HEK293 (cell line): ENCODE measurements around the gene MOSMO.

Source experiments
- CTCF ChIA-PET: fragments of 350-600 bp; formaldehyde crosslinking; extraction: SDS; loops from one replicate; lab custom pipeline; 2021; ENCODE audit warnings: antibody characterized with exemption; lab: Yijun Ruan, JAX
- POLR2A ChIA-PET: fragments of 300-600 bp; formaldehyde crosslinking; extraction: SDS; loops from one replicate; lab custom pipeline; 2020; ENCODE audit warnings: antibody characterized with exemption, inconsistent platforms; lab: Yijun Ruan, JAX
- H3K27ac ChIP-seq: fragments of 200-500 bp; sonication (Bioruptor generic); 2 replicates; pipeline ENCODE4 v1.5.1; 2014; ENCODE audit warnings: low read depth, low read length, control low read depth, inconsistent platforms; ENCODE audit errors: extremely low read depth
- H3K36me3 ChIP-seq, 2 experiments: fragments of 200-500 bp in 1 of 2; sonication (Bioruptor generic) in 1 of 2; 1 replicate in 1 of 2; 2 replicates in 1 of 2; pipeline ENCODE4 v1.5.1; 2014 to 2017; ENCODE audit warnings: inconsistent platforms in 2 of 2, low read length in 2 of 2; ENCODE audit not compliant: control insufficient read depth in 2 of 2, insufficient read depth in 1 of 2
- H3K4me1 ChIP-seq: fragments of 200-500 bp; sonication (Bioruptor generic); 2 replicates; pipeline ENCODE4 v1.5.1; 2014; ENCODE audit warnings: mild to moderate bottlenecking, low read length, inconsistent platforms; ENCODE audit not compliant: control insufficient read depth, insufficient read depth
- H3K4me3 ChIP-seq: 2 replicates; pipeline ENCODE4 v1.5.1; 2011; ENCODE audit warnings: low read depth, mild to moderate bottlenecking, control low read depth, low read length, moderate library complexity
- H3K9me3 ChIP-seq: fragments of 200-500 bp; sonication (Bioruptor generic); 2 replicates; pipeline ENCODE4 v1.5.1; 2014; ENCODE audit warnings: low read depth, low read length, inconsistent platforms; ENCODE audit not compliant: control insufficient read depth, insufficient read depth
- BCL11B ChIP-seq: fragments of 450-650 bp; formaldehyde crosslinking; IDR thresholded peaks from 2 replicates; pipeline ENCODE4 v1.5.1; 2016; ENCODE audit warnings: low read depth, missing biosample characterization, missing genetic modification characterization
- KLF9 ChIP-seq: fragments of 450-650 bp; formaldehyde crosslinking; IDR thresholded peaks from 2 replicates; pipeline ENCODE4 v1.5.1; 2016; ENCODE audit warnings: missing biosample characterization, missing genetic modification characterization, low read depth
- OVOL3 ChIP-seq: fragments of 450-650 bp; formaldehyde crosslinking; IDR thresholded peaks from 2 replicates; pipeline ENCODE4 v1.5.1; 2016; ENCODE audit warnings: missing biosample characterization, missing genetic modification characterization
- SCRT1 ChIP-seq: fragments of 450-650 bp; formaldehyde crosslinking; IDR thresholded peaks from 2 replicates; pipeline ENCODE4 v1.5.1; 2016; ENCODE audit warnings: missing biosample characterization, missing genetic modification characterization, borderline replicate concordance
- SP2 ChIP-seq: fragments of 450-650 bp; formaldehyde crosslinking; IDR thresholded peaks from 2 replicates; pipeline ENCODE4 v1.5.1; 2016; ENCODE audit warnings: missing biosample characterization, missing genetic modification characterization
- ZBTB48 ChIP-seq: fragments of 450-650 bp; formaldehyde crosslinking; IDR thresholded peaks from 2 replicates; pipeline ENCODE4 v1.5.1; 2016; ENCODE audit warnings: missing biosample characterization, missing genetic modification characterization
- ZEB2 ChIP-seq: fragments of 450-650 bp; formaldehyde crosslinking; IDR thresholded peaks from 2 replicates; pipeline ENCODE4 v1.5.1; 2016; ENCODE audit warnings: missing biosample characterization, missing genetic modification characterization
- ZNF114 ChIP-seq: fragments of 450-650 bp; formaldehyde crosslinking; IDR thresholded peaks from 2 replicates; pipeline ENCODE4 v1.5.0; 2017; ENCODE audit warnings: missing biosample characterization, missing genetic modification characterization
- ZNF140 ChIP-seq: fragments of 450-650 bp; formaldehyde crosslinking; IDR thresholded peaks from 2 replicates; pipeline ENCODE4 v1.5.1; 2016; ENCODE audit warnings: missing biosample characterization, missing genetic modification characterization
- ZNF157 ChIP-seq: fragments of 450-650 bp; formaldehyde crosslinking; IDR thresholded peaks from 2 replicates; pipeline ENCODE4 v1.5.1; 2016; ENCODE audit warnings: missing biosample characterization, missing genetic modification characterization
- ZNF175 ChIP-seq: fragments of 450-650 bp; formaldehyde crosslinking; IDR thresholded peaks from 2 replicates; pipeline ENCODE4 v1.5.1; 2016; ENCODE audit warnings: missing biosample characterization, missing genetic modification characterization
- ZNF404 ChIP-seq: fragments of 450-650 bp; formaldehyde crosslinking; IDR thresholded peaks from 2 replicates; pipeline ENCODE4 v1.5.1; 2017; ENCODE audit warnings: missing biosample characterization, missing genetic modification characterization
- ZNF521 ChIP-seq: fragments of 450-650 bp; formaldehyde crosslinking; IDR thresholded peaks from 2 replicates; pipeline ENCODE4 v1.5.1; 2017; ENCODE audit warnings: missing biosample characterization, mild to moderate bottlenecking, missing genetic modification characterization
- ZNF529 ChIP-seq: fragments of 450-650 bp; formaldehyde crosslinking; IDR thresholded peaks from 2 replicates; pipeline ENCODE4 v1.5.1; 2017; ENCODE audit warnings: missing genetic modification characterization, missing biosample characterization; ENCODE audit not compliant: insufficient replicate concordance
- ZNF571 ChIP-seq: fragments of 450-650 bp; formaldehyde crosslinking; IDR thresholded peaks from 2 replicates; pipeline ENCODE4 v1.5.0; 2017; ENCODE audit warnings: missing biosample characterization, missing genetic modification characterization
- ZNF747 ChIP-seq: fragments of 450-650 bp; formaldehyde crosslinking; IDR thresholded peaks from 2 replicates; pipeline ENCODE4 v1.5.1; 2016; ENCODE audit warnings: missing biosample characterization, missing genetic modification characterization
- ZNF830 ChIP-seq: fragments of 450-650 bp; IDR thresholded peaks from 2 replicates; pipeline ENCODE4 v1.5.0; 2018; ENCODE audit warnings: missing biosample characterization, missing genetic modification characterization, low read depth, mild to moderate bottlenecking, moderate library complexity
- ZXDB ChIP-seq: fragments of 450-650 bp; formaldehyde crosslinking; IDR thresholded peaks from 2 replicates; pipeline ENCODE4 v1.5.1; 2016; ENCODE audit warnings: missing biosample characterization, missing genetic modification characterization
- TF ChIP-seq, protein P1 (sequence below): fragments of 450-650 bp; formaldehyde crosslinking; IDR thresholded peaks from 2 replicates; pipeline ENCODE4; 2016; ENCODE audit warnings: missing biosample characterization, missing genetic modification characterization
- TF ChIP-seq, protein P2 (sequence below): fragments of 450-650 bp; formaldehyde crosslinking; IDR thresholded peaks from 2 replicates; pipeline ENCODE4 v1.5.1; 2016; ENCODE audit warnings: missing biosample characterization, missing genetic modification characterization, low read depth
- TF ChIP-seq, protein P3 (sequence below): fragments of 450-650 bp; formaldehyde crosslinking; IDR thresholded peaks from 2 replicates; pipeline ENCODE4 v1.5.1; 2017; ENCODE audit warnings: missing biosample characterization, mild to moderate bottlenecking, missing genetic modification characterization, moderate library complexity
- TF ChIP-seq, protein P4 (sequence below): fragments of 450-650 bp; formaldehyde crosslinking; IDR thresholded peaks from 2 replicates; pipeline ENCODE4 v1.5.1; 2016; ENCODE audit warnings: missing biosample characterization, missing genetic modification characterization
- TF ChIP-seq, protein P5 (sequence below): sonication (generic); formaldehyde crosslinking; IDR thresholded peaks from 2 replicates; pipeline ENCODE4 v1.8.1; 2022; ENCODE audit warnings: mild to moderate bottlenecking, moderate library complexity, missing genetic modification reagents
- TF ChIP-seq, protein P6 (sequence below): fragments of 450-650 bp; formaldehyde crosslinking; IDR thresholded peaks from 2 replicates; pipeline ENCODE4 v1.5.1; 2016; ENCODE audit warnings: missing biosample characterization, missing genetic modification characterization
- TF ChIP-seq, protein P7 (sequence below): fragments of 450-650 bp; IDR thresholded peaks from 2 replicates; pipeline ENCODE4 v1.5.1; 2018; ENCODE audit warnings: missing biosample characterization, missing genetic modification characterization

Gene MOSMO

DNA sequence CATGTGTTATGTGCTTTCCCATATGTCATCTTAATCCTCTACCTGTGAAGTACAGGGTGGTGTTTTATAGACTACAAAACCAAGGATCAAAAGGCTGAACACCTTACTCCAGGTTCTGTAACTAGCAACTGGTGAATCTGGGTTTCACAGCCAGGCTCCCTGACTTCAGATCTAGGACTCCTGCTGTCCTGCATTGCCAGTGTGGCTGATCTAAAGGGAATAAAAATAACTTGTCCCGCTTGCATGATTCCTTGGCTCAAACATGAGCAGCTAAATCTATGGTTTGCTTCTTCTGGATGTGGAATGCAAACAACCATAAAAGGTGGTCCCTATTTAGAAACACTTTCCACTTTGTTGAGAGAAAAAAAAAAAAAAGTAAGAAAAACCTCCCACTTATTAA, 80.7 kb downstream of the MOSMO start:
- ChIA-PET CTCF (interaction anchor here (0.7 to 5.5 kb wide), 2 partner anchors 11 to 39 kb away, joined by 4 to 40 read pairs; no protein-coding TSS in a partner anchor), POLR2A (interaction anchor here (0.6 kb wide), 1 partner anchor 98 kb away, joined by 4 read pairs; no protein-coding TSS in a partner anchor)
- H3K4me1 ChIP-seq: peaks cover 2% of the 10 kb centered on the region; the same call in 1 of the 2 replicates
- no peaks in the 10 kb centered on the region for H3K9me3 ChIP-seq
- no peaks in the 10 kb centered on the region; a peak in 1 of 3 replicates for H3K36me3 ChIP-seq
- H3K27ac ChIP-seq: no peak overlapping the region
- no peak overlapping the region for H3K4me3 ChIP-seq
- no peak for TF ChIP-seq ZNF830 (tag by site-specific recombination)
- no peak for TF ChIP-seq OVOL3 (tag by site-specific recombination)
- TF ChIP-seq, protein P1, sequence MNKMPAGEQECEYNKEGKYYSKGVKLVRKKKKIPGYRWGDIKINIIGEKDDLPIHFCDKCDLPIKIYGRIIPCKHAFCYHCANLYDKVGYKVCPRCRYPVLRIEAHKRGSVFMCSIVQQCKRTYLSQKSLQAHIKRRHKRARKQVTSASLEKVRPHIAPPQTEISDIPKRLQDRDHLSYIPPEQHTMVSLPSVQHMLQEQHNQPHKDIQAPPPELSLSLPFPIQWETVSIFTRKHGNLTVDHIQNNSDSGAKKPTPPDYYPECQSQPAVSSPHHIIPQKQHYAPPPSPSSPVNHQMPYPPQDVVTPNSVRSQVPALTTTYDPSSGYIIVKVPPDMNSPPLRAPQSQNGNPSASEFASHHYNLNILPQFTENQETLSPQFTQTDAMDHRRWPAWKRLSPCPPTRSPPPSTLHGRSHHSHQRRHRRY (tag by site-specific recombination): no peak
- no peak for TF ChIP-seq ZNF529 (tag by site-specific recombination)
- TF ChIP-seq, protein P2, sequence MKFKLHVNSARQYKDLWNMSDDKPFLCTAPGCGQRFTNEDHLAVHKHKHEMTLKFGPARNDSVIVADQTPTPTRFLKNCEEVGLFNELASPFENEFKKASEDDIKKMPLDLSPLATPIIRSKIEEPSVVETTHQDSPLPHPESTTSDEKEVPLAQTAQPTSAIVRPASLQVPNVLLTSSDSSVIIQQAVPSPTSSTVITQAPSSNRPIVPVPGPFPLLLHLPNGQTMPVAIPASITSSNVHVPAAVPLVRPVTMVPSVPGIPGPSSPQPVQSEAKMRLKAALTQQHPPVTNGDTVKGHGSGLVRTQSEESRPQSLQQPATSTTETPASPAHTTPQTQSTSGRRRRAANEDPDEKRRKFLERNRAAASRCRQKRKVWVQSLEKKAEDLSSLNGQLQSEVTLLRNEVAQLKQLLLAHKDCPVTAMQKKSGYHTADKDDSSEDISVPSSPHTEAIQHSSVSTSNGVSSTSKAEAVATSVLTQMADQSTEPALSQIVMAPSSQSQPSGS (tag by site-specific recombination): no peak
- no peak for TF ChIP-seq ZBTB48 (tag by site-specific recombination)
- no peak for TF ChIP-seq ZNF114
- no peak for TF ChIP-seq SP2 (tag by site-specific recombination)
- no peak for TF ChIP-seq ZEB2 (tag by site-specific recombination)
- TF ChIP-seq, protein P3, sequence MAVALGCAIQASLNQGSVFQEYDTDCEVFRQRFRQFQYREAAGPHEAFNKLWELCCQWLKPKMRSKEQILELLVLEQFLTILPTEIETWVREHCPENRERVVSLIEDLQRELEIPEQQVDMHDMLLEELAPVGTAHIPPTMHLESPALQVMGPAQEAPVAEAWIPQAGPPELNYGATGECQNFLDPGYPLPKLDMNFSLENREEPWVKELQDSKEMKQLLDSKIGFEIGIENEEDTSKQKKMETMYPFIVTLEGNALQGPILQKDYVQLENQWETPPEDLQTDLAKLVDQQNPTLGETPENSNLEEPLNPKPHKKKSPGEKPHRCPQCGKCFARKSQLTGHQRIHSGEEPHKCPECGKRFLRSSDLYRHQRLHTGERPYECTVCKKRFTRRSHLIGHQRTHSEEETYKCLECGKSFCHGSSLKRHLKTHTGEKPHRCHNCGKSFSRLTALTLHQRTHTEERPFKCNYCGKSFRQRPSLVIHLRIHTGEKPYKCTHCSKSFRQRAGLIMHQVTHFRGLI: no peak
- TF ChIP-seq, protein P4, sequence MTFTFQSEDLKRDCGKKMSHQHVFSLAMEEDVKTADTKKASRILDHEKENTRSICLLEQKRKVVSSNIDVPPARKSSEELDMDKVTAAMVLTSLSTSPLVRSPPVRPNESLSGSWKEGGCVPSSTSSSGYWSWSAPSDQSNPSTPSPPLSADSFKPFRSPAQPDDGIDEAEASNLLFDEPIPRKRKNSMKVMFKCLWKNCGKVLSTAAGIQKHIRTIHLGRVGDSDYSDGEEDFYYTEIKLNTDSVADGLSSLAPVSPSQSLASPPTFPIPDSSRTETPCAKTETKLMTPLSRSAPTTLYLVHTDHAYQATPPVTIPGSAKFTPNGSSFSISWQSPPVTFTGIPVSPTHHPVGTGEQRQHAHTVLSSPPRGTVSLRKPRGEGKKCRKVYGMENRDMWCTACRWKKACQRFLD: no peak
- TF ChIP-seq, protein P5, sequence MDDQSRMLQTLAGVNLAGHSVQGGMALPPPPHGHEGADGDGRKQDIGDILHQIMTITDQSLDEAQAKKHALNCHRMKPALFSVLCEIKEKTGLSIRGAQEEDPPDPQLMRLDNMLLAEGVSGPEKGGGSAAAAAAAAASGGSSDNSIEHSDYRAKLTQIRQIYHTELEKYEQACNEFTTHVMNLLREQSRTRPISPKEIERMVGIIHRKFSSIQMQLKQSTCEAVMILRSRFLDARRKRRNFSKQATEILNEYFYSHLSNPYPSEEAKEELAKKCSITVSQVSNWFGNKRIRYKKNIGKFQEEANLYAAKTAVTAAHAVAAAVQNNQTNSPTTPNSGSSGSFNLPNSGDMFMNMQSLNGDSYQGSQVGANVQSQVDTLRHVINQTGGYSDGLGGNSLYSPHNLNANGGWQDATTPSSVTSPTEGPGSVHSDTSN (CRISPR knock-in tag): no peak
- TF ChIP-seq ZNF175 (tag by site-specific recombination): no peak
- TF ChIP-seq, all 188 proteins: peak for 0

DNA sequence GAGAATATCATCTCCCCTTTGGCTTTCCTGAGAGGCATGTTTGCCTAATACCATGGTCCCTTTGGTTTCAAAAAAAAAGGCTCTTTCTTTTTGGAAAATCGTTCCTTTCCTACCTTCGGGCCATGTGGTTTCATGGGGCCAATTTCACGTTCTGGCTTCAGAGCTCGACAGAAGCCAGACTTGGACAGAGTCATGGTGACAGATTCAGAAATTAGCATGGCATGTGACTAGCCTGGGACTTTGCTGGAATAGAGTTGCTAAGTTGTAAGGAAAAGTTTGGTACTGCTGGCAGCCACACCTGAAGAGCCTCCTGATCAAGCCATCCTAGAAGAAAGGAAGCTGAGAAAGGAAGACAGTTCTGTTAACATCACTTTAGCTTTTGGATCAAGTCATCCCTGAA, 82.0 kb downstream of the MOSMO start:
- CTCF ChIA-PET: interaction anchor here (0.6 to 5.5 kb wide), 4 partner anchors 12 to 434 kb away, joined by 3 to 40 read pairs (median 4); no protein-coding TSS in a partner anchor
- POLR2A ChIA-PET: interaction anchor here (0.7 kb wide), 1 partner anchor 114 kb away, joined by 3 read pairs; no protein-coding TSS in a partner anchor
- H3K4me1 ChIP-seq: peaks cover 2% of the 10 kb centered on the region; the same call in 1 of the 2 replicates
- no peaks in the 10 kb centered on the region for H3K9me3 ChIP-seq
- H3K36me3 ChIP-seq: no peaks in the 10 kb centered on the region; a peak in 1 of 3 replicates
- no peak overlapping the region for H3K27ac ChIP-seq
- no peak overlapping the region for H3K4me3 ChIP-seq
- TF ChIP-seq ZNF571 (tag by site-specific recombination) (no peak), BCL11B (tag by site-specific recombination) (no peak), ZNF140 (tag by site-specific recombination) (no peak), SCRT1 (tag by site-specific recombination) (no peak), ZNF747 (no peak), ZXDB (no peak), KLF9 (tag by site-specific recombination) (no peak), ZNF521 (tag by site-specific recombination) (no peak), ZNF157 (tag by site-specific recombination) (no peak), ZNF404 (tag by site-specific recombination) (no peak)
- TF ChIP-seq, protein P6, sequence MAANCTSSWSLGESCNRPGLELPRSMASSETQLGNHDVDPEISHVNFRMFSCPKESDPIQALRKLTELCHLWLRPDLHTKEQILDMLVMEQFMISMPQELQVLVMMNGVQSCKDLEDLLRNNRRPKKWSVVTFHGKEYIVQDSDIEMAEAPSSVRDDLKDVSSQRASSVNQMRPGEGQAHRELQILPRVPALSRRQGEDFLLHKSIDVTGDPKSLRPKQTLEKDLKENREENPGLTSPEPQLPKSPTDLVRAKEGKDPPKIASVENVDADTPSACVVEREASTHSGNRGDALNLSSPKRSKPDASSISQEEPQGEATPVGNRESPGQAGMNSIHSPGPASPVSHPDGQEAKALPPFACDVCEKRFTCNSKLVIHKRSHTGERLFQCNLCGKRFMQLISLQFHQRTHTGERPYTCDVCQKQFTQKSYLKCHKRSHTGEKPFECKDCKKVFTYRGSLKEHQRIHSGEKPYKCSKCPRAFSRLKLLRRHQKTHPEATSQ: no peak
- TF ChIP-seq, protein P7, sequence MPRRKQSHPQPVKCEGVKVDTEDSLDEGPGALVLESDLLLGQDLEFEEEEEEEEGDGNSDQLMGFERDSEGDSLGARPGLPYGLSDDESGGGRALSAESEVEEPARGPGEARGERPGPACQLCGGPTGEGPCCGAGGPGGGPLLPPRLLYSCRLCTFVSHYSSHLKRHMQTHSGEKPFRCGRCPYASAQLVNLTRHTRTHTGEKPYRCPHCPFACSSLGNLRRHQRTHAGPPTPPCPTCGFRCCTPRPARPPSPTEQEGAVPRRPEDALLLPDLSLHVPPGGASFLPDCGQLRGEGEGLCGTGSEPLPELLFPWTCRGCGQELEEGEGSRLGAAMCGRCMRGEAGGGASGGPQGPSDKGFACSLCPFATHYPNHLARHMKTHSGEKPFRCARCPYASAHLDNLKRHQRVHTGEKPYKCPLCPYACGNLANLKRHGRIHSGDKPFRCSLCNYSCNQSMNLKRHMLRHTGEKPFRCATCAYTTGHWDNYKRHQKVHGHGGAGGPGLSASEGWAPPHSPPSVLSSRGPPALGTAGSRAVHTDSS (tag by site-specific recombination): no peak
